Measurements from ENCODE around the gene AHDC1.

DNA sequence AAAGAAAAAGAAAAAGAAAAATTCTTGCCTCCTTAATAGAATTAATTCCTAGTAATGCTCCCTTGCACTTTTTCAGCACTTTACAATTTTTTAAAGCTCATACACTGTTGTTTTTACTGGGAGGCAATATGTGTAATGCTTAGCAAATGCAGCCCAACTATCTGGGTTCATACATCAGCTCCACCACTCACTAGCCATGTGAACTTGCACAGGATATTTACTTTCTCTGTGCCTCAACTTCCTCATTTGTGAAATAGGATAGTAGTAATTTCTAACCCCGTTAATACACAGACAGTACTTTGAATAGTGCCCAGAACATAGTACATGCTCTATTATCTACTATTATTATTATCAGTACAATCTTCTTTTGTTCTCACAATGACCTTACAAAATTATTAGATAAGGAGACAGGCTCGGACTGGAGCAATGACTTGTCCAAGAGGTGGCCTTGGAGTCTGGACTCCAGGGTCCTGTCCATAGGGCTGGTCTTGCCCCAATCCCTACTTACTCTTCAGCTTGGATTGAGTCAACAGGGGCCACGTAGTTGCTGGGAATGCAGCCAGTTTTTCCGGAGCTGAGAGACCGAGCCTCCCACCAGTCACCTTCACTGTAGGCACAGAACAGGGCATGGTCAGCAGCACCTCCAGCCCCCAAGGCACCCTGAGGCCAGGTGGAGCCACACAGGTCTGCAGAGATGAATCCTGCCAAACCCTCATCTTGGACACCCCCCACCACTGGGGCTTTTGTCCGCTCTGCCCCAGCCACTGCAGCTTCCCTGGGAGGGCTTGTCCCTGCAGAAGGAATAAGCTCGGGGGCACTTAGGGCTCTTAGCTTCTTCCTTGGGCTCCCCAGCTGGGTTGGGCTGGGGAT, 17.3 kb upstream of the AHDC1 start:
- no peak for TF ChIP-seq CTCF (IDR thresholded peaks at IDR 0.05)
- no peak for TF ChIP-seq ZBTB43 (CRISPR knock-in tag; IDR thresholded peaks at IDR 0.05)
- no peak for TF ChIP-seq USF1 (CRISPR knock-in tag; IDR thresholded peaks at IDR 0.05)
- no peak for TF ChIP-seq USF2 (CRISPR knock-in tag; IDR thresholded peaks at IDR 0.05)
- TF ChIP-seq, protein P1, sequence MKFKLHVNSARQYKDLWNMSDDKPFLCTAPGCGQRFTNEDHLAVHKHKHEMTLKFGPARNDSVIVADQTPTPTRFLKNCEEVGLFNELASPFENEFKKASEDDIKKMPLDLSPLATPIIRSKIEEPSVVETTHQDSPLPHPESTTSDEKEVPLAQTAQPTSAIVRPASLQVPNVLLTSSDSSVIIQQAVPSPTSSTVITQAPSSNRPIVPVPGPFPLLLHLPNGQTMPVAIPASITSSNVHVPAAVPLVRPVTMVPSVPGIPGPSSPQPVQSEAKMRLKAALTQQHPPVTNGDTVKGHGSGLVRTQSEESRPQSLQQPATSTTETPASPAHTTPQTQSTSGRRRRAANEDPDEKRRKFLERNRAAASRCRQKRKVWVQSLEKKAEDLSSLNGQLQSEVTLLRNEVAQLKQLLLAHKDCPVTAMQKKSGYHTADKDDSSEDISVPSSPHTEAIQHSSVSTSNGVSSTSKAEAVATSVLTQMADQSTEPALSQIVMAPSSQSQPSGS (CRISPR knock-in tag; IDR thresholded peaks at IDR 0.05; ENCODE audit: borderline replicate concordance, low read depth) = no peak
- TF ChIP-seq JAZF1 (CRISPR knock-in tag; IDR thresholded peaks at IDR 0.05) = no peak
- TF ChIP-seq FOXJ3 (CRISPR knock-in tag; IDR thresholded peaks at IDR 0.05; ENCODE audit: borderline replicate concordance) = no peak
- TF ChIP-seq RORB (CRISPR knock-in tag; IDR thresholded peaks at IDR 0.05) = no peak
- no peak for TF ChIP-seq AFF4 (CRISPR knock-in tag; IDR thresholded peaks at IDR 0.05; ENCODE audit: borderline replicate concordance)
- TF ChIP-seq JUN (CRISPR knock-in tag; IDR thresholded peaks at IDR 0.05) = no peak

Measured in WTC11 (cell line).